ENCODE results near the gene TAF10.

- TF ChIP-seq POLR2A (IDR thresholded peaks at IDR 0.05) (no peak), CTCF (IDR thresholded peaks at IDR 0.05) (no peak)
Observed at GRCh38 chr11:6613496-6613895, 1.5 kb upstream of the TAF10 start.

Data from right lobe of liver (tissue), 4 donors.